Activated CD8-positive, alpha-beta T cell treated with anti-CD3 and anti-CD28 coated beads for 36 hours (primary cell): Measurements from ENCODE around the gene CCL1. TPM values are rescaled to one million over a fixed set of nuclear protein-coding genes. Genes with fewer than 3 reads are reported as not detected.

Source experiments
- ATAC-seq: fragments of 200-7000 bp; cut with Tn5 transposase; one replicate; pipeline ENCODE4 v1.10.0; 2021; ENCODE audit warnings: mild to moderate bottlenecking, moderate library complexity
- CTCF ChIA-PET: fragments of 350-600 bp; sonication (Branson Sonifier 250); formaldehyde crosslinking; loops from one replicate; lab custom pipeline; 2021; ENCODE audit warnings: antibody characterized with exemption; lab: Charles Lee
- POLR2A ChIA-PET: fragments of 350-600 bp; sonication (Branson Sonifier 250); formaldehyde crosslinking; loops from one replicate; lab custom pipeline; 2021; ENCODE audit warnings: antibody characterized with exemption; lab: Charles Lee
- DNase-seq: peaks from one replicate; pipeline ENCODE4 v3.0.0-alpha.2; 2020
- H3K27ac Mint-ChIP-seq: one replicate; pipeline ENCODE4 v1.8.0; 2021; ENCODE audit warnings: mild to moderate bottlenecking, mixed read lengths
- H3K27me3 Mint-ChIP-seq: one replicate; pipeline ENCODE4 v1.8.0; 2021; ENCODE audit warnings: mixed read lengths
- H3K36me3 Mint-ChIP-seq: one replicate; pipeline ENCODE4 v1.8.0; 2021; ENCODE audit warnings: low read depth, mixed read lengths
- H3K4me1 Mint-ChIP-seq: one replicate; pipeline ENCODE4 v1.8.0; 2021; ENCODE audit warnings: low read depth, mixed read lengths
- H3K4me3 Mint-ChIP-seq: one replicate; pipeline ENCODE4 v1.8.0; 2021; ENCODE audit warnings: mild to moderate bottlenecking, moderate library complexity, mixed read lengths
- H3K9me3 Mint-ChIP-seq: one replicate; pipeline ENCODE4 v1.8.0; 2021; ENCODE audit warnings: mixed read lengths
- CTCF ChIP-seq: fragments of 200-600 bp; IDR thresholded peaks from one replicate; pipeline ENCODE4 v1.8.0; 2022; ENCODE audit warnings: antibody characterized with exemption, mild to moderate bottlenecking
- intact Hi-C: fragments of 100-400 bp; cut with micrococcal nuclease; formaldehyde crosslinking; loops from one replicate; pipeline ENCODE4 v1.10.0; 2022
- total RNA-seq, 2 experiments: library from RNA; stranded (reverse); gene quantifications; one replicate each; pipeline ENCODE4 v1.2.3, GENCODE V29; 2021

CCL1 gene
- total RNA-seq, 2 experiments from 2014 or later, result not detected

GRCh38 chr17:34314279-34314678, 48.8 kb downstream of the CCL1 start:
- no peak for DNase-seq
- Mint-ChIP-seq H3K27me3 (peaks cover 18% of the 10 kb centered on the region), H3K4me3 (no peak overlapping the region), H3K9me3 (no peaks in the 10 kb centered on the region), H3K36me3 (no peaks in the 10 kb centered on the region), H3K4me1 (no peaks in the 10 kb centered on the region), H3K27ac (no peak overlapping the region)
- intact Hi-C loops, result no loop called here
- ATAC-seq, result no peak
- POLR2A ChIA-PET, result no interaction called here
- TF ChIP-seq CTCF, result no peak
- CTCF ChIA-PET, result no interaction called here

GRCh38 chr17:34313164-34313563, 49.9 kb downstream of the CCL1 start:
- no peak overlapping the region for H3K27ac Mint-ChIP-seq
- H3K36me3 Mint-ChIP-seq, result no peaks in the 10 kb centered on the region
- no peaks in the 10 kb centered on the region for H3K4me1 Mint-ChIP-seq
- no peak for ATAC-seq
- no peak for TF ChIP-seq CTCF
- intact Hi-C loops, result no loop called here
- peaks cover 18% of the 10 kb centered on the region for H3K27me3 Mint-ChIP-seq
- DNase-seq, result no peak
- no peak overlapping the region for H3K4me3 Mint-ChIP-seq
- CTCF ChIA-PET, result no interaction called here
- POLR2A ChIA-PET, result no interaction called here
- no peaks in the 10 kb centered on the region for H3K9me3 Mint-ChIP-seq

- peaks cover 18% of the 10 kb centered on the region for H3K27me3 Mint-ChIP-seq
- no peak for DNase-seq
- no peak overlapping the region for H3K4me3 Mint-ChIP-seq
- TF ChIP-seq CTCF, result no peak
- no peaks in the 10 kb centered on the region for H3K36me3 Mint-ChIP-seq
- no peak overlapping the region for H3K27ac Mint-ChIP-seq
- CTCF ChIA-PET, result interaction anchor here (1.1 kb wide), 1 partner anchor 111 kb away, joined by 3 read pairs; no protein-coding TSS in a partner anchor
- intact Hi-C loops, result no loop called here
- POLR2A ChIA-PET, result no interaction called here
- H3K9me3 Mint-ChIP-seq, result no peaks in the 10 kb centered on the region
- no peak for ATAC-seq
- H3K4me1 Mint-ChIP-seq, result no peaks in the 10 kb centered on the region
These were observed 51.0 kb downstream of the CCL1 start for GRCh38 chr17:34312080-34312479.

GRCh38 chr17:34311291-34311690, 51.7 kb downstream of the CCL1 start:
- Mint-ChIP-seq H3K27ac (no peak overlapping the region), H3K9me3 (no peaks in the 10 kb centered on the region), H3K36me3 (no peaks in the 10 kb centered on the region), H3K4me1 (no peaks in the 10 kb centered on the region), H3K4me3 (no peak overlapping the region), H3K27me3 (peaks cover 16% of the 10 kb centered on the region)
- ChIA-PET POLR2A (interaction anchor here (1.1 kb wide), 1 partner anchor 8 kb away, joined by 3 read pairs; no protein-coding TSS in a partner anchor), CTCF (interaction anchor here (1.2 kb wide), 1 partner anchor 50 kb away, joined by 4 read pairs; no protein-coding TSS in a partner anchor)
- intact Hi-C loops, result no loop called here
- DNase-seq, result no peak
- ATAC-seq, result no peak
- TF ChIP-seq CTCF, result no peak

Other genes starting within 250 kb of the CCL1 start
- not detected for gene CCL2, start 107.9 kb downstream of the CCL1 start, total RNA-seq
- gene CCL7, start 93.0 kb downstream of the CCL1 start, total RNA-seq, result not detected
- not detected for gene CCL11, start 77.5 kb downstream of the CCL1 start, total RNA-seq
- not detected for gene CCL8, start 43.8 kb downstream of the CCL1 start, total RNA-seq
- not detected for gene CCL13, start 6.8 kb downstream of the CCL1 start, total RNA-seq
- under 1 TPM in 1 of 2 experiments, not detected in 1; 0.07 TPM for gene TMEM132E, start 216.3 kb upstream of the CCL1 start, total RNA-seq